CD4-positive, alpha-beta T cell treated with Interleukin-2 at 100 ng/mL for 4 hours (primary cell): ENCODE results near the gene DCAKD.

ENCODE experiments used
- DNase-seq: peaks from one replicate; pipeline ENCODE4 v3.0.0-alpha.2; 2020; ENCODE audit warnings: low spot score

The DCAKD gene

GRCh38 chr17:45051060-45051719 is at the start of gene DCAKD:
DCAKD (minus strand) TSS chr17:45051632; CDS start chr17:45034885, 16,747 bp downstream.
- peak; percentile 91 for DNase-seq

DNA sequence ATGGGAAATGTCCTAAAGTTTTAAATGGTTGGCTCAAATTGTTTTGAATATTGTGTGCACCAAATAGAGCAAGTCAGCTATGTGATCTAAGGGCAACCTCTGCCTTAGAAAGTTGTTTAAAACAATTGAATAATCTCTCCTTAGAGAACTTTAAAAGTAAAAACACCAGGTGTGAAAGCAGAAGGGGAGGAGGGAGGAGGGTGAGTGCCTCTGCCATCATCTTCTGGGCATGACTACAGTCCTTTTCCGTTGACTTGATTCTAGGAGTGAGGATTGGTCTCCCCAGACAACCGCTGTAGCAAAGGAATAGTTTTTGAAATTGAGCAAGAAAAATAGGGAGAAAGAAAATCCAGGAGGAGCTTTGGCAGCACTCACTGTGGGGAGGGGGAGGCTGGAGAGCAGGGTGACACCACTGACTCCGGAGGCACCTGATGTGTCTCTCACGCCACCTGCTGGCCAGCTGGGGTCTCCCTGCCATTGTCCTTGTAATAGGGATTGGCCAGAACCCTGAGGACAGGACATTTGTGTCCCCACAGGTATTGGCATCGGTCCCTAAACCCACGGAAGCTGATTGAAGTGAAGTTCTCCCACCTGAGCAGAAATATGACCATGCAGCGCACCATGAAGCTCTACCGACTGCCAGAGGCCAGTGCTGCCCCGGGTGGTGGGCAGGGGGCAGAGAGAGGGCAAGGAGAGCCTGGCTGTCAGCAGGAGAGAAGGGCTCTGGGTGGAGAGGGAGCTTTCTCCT is 47.6 kb upstream of the DCAKD start:
- peak; percentile 69 for DNase-seq

- DNase-seq, result no peak
These were observed 46.8 kb upstream of the DCAKD start for GRCh38 chr17:45098081-45098868.

DNA sequence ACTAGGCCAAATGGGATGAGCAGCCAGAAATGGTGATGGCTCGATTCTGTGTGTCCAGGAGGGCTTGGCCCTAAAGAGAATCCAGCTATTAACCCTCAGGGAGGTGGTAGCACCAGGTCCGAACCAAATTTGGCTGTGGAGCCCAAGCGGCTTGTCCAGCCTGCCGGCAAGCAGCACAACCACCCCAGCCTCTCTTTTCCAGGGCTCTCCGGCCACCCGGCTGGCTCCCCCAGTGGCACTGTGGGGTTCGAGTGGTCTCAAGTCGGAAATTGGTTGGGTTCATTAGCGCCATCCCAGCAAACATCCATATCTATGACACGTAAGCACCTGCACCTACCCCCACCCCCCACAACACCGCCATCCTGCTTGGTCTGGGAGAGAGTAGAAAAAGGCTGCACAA is 45.5 kb upstream of the DCAKD start:
- no peak for DNase-seq

DNA sequence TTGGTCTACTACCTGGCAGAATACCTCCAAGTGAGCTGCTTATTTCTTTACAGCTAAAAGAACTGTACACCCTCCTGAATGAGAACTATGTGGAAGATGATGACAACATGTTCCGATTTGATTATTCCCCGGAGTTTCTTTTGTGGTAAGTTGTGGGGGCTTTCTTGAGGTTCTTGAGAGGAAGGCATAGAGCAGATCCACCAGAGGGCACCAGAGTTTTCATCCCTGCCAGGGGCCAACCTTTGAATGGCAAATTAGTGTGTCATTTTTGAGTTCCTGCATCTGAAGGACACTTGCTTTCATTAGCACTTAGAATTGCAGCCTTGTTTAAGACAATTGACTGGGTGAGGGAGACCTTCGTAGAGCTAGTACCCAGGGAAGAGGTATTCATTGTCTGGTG is 44.7 kb upstream of the DCAKD start:
- DNase-seq, result peak; percentile 6

- no peak for DNase-seq
These were observed 42.1 kb upstream of the DCAKD start for GRCh38 chr17:45093444-45094110.

- no peak for DNase-seq
These were observed 41.5 kb upstream of the DCAKD start for GRCh38 chr17:45092911-45093430.

GRCh38 chr17:45091778-45092425 is 40.5 kb upstream of the DCAKD start:
- DNase-seq, result no peak

DNA sequence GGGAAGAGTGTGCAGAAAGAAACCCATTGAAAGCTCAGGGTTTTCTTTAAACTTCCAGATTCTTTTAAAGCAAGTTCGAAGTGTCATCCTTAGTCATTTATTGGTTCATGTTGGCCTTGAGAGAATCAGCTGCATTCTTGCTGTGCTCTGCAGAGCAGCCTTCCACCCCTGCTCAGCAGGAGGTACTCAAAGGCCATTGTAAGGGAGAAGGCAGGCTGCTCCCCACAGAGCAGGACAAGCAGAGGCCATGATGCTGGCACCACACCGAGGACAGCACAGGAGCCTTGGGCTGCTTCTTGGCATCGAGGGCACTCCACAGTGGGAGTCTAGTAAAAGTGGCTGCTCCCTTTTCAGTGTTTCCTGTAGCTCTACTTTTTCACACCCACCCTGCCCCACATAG is 39.3 kb upstream of the DCAKD start:
- DNase-seq, result no peak

DNA sequence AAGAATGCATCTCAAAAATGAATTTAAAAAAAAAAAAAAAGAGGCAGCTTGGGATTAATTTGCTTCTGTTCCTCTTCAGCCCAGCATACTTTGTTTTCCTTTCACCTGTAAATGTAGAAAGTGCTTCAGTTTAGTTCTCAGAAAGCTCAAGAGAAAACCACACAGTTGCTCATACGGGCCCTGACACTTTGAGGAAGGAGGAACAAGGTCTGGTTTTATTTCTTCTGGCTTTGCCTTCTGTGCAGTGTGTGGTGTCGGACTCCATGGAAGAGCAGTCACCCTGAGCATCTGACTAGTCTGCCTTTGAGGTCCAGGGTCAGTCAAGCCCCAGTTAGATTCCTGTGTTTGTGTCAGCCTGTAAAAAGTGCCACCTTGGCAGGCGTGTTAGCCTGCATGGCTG is 37.3 kb upstream of the DCAKD start:
- DNase-seq, result no peak

GRCh38 chr17:45087978-45088377 is 36.5 kb upstream of the DCAKD start:
- DNase-seq, result no peak

DNA sequence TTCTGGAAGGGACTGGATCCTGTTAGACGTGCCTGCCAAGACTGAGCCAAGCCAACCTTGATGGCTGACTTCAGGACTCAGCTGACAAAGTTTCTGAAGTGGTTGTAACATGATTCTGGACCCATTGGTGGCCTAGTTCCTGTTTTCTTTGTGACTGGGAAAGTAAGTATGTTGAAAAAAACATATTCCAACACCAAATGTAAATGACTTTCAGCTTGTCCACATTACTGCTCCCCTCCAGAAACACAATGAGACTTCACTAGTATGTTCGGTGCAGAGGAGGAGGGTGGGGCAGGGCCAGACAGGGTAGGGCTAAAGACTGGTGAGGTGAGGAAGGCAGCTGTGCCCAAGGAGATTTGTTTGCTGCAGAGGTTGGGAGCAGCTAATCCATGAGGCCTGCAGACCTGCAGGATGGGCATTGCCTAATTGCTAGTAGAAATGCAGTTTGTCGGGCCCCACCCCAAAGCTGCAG is 36.1 kb upstream of the DCAKD start:
- no peak for DNase-seq

GRCh38 chr17:45086865-45087503 is 35.6 kb upstream of the DCAKD start:
- no peak for DNase-seq

DNA sequence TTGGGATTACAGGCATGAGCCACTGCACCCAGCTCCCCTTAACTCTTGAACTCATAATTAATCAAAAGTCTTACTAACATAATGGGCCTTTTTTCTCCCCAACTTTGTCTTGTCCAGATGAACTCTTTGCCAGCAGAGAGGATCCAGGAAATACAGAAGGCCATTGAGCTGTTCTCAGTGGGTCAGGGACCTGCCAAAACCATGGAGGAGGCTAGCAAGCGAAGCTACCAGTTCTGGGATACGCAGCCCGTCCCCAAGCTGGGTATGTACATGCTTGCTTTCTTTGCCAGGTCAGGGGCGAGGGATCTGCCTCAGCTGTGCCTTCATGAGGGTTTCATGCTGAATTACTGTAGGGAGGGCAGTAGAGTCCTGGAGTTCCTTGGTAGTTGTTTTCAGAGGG is 35.0 kb upstream of the DCAKD start:
- no peak for DNase-seq

- no peak for DNase-seq
These were observed 29.7 kb upstream of the DCAKD start for GRCh38 chr17:45081047-45081703.

DNA sequence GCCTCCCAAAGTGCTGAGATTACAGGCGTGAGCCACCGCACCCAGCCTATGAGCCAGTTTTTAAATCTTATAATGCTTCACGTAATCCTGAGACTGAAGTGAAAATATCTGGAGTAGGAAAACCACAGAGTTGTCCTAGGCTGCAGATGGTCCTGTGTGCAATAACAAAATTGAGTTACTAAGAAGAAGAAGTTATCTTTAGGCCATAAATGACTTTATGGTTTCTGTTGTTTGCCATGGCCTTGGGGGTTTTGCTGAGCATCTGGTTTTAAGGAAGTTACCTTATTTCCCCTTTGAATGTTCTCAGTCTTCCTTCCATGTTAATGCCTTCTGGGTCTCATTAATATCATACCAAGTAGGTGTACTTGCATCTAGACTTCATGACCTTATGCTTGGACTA is 26.2 kb upstream of the DCAKD start:
- no peak for DNase-seq

- DNase-seq, result no peak
These were observed 22.1 kb upstream of the DCAKD start for GRCh38 chr17:45073414-45074070.

GRCh38 chr17:45070809-45071208 is 19.4 kb upstream of the DCAKD start:
- DNase-seq, result no peak

DNA sequence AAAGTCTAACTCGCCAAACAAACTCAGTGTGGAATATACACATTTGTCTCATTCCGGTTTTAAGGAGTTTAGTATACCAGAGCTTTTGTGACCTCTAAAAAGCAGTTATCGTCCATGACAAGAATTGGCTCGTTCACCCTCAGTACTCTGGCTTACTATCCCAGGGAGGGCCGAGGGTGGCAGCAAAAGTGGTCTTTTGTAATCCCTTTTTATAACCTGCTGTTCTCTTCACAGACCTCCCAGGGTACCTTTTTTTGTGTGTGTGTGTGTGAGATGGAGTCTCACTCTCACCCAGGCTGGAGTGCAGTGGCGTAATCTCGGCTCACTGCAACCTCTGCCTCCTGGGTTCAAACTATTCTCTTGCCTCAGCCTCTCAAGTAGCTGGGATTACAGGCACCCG is 18.6 kb upstream of the DCAKD start:
- DNase-seq, result no peak

GRCh38 chr17:45067637-45068036 is 16.2 kb upstream of the DCAKD start:
- DNase-seq, result no peak
